SK-N-SH (cell line): ENCODE measurements around the gene ZNF438. TPM values are rescaled to one million over a fixed set of nuclear protein-coding genes. Genes with fewer than 3 reads are reported as not detected.
"Not testable (repeated sequence)": the region's sequence is repeated elsewhere in the genome, so short reads cannot be mapped to it uniquely, and the experiment has no call there.

ENCODE experiments used
- CTCF ChIA-PET: fragments of 300-600, 350-600 bp; formaldehyde crosslinking; extraction: SDS; loops from one replicate; lab custom pipeline; 2021; lab: Yijun Ruan, JAX
- POLR2A ChIA-PET: fragments of 350-600 bp; sonication (Branson Sonifier 250); formaldehyde crosslinking; extraction: SDS; loops from one replicate; lab custom pipeline; 2020; ENCODE audit warnings: antibody characterized with exemption, inconsistent platforms; lab: Yijun Ruan, JAX
- DNase-seq: peaks from one replicate; pipeline ENCODE4 v3.0.0; 2012
- H2AFZ ChIP-seq: fragments of 200-600 bp; sonication (generic); 2 replicates; pipeline ENCODE4 v1.8.1; 2016; ENCODE audit warnings: antibody characterized with exemption, mild to moderate bottlenecking, low read depth
- H3F3A ChIP-seq: fragments of 200-600 bp; sonication (generic); replicated peaks from 2 replicates; pipeline ENCODE3; 2016; ENCODE audit warnings: antibody characterized with exemption, mild to moderate bottlenecking; ENCODE audit not compliant: insufficient read depth
- H3K27ac ChIP-seq, 2 experiments: fragments of 200-500 bp in 1 of 2; fragments of 200-600 bp in 1 of 2; sonication (Bioruptor generic) in 1 of 2; sonication (generic), shearing (Covaris generic) in 1 of 2; 2 replicates each; pipeline versions ENCODE4 v1.5.1 to v1.6.1; 2014 to 2016; ENCODE audit warnings: low read depth in 2 of 2, inconsistent platforms in 1 of 2, low read length in 1 of 2, mild to moderate bottlenecking in 1 of 2, mixed read lengths in 1 of 2
- H3K27me3 ChIP-seq: fragments of 200-600 bp; sonication (generic), shearing (Covaris generic); 2 replicates; pipeline ENCODE4 v1.6.1; 2016; ENCODE audit warnings: mixed run types; ENCODE audit not compliant: insufficient read depth
- H3K36me3 ChIP-seq, 2 experiments: fragments of 200-500 bp in 1 of 2; fragments of 200-600 bp in 1 of 2; sonication (Bioruptor generic) in 1 of 2; sonication (generic) in 1 of 2; replicated peaks in 1 of 2; 2 replicates each; pipeline versions ENCODE3 to v1.5.1; 2014 to 2016; ENCODE audit warnings: low read length in 1 of 2, mild to moderate bottlenecking in 1 of 2; ENCODE audit not compliant: insufficient read depth in 2 of 2, control insufficient read depth in 1 of 2
- H3K4me1 ChIP-seq, 2 experiments: fragments of 200-500 bp in 1 of 2; fragments of 200-600 bp in 1 of 2; sonication (Bioruptor generic) in 1 of 2; sonication (generic), shearing (Covaris generic) in 1 of 2; 2 replicates each; pipeline versions ENCODE4 v1.5.1 to v1.6.1; 2014 to 2016; ENCODE audit warnings: low read depth in 1 of 2, low read length in 1 of 2, mixed run types in 1 of 2; ENCODE audit not compliant: insufficient read depth in 2 of 2, control insufficient read depth in 1 of 2
- H3K4me2 ChIP-seq: fragments of 200-600 bp; sonication (generic), shearing (Covaris generic); 2 replicates; pipeline ENCODE4 v1.6.1; 2017; ENCODE audit warnings: mixed run types
- H3K4me3 ChIP-seq, 2 experiments: fragments of 200-500 bp in 1 of 2; fragments of 200-600 bp in 1 of 2; sonication (Bioruptor generic) in 1 of 2; sonication (generic), shearing (Covaris generic) in 1 of 2; 2 replicates each; pipeline versions ENCODE4 v1.5.1 to v1.8.1; 2014 to 2016; ENCODE audit warnings: low read depth in 2 of 2, inconsistent platforms in 1 of 2, low read length in 1 of 2, mild to moderate bottlenecking in 1 of 2, mixed read lengths in 1 of 2, moderate library complexity in 1 of 2
- H3K79me2 ChIP-seq: fragments of 200-600 bp; sonication (generic); 2 replicates; pipeline ENCODE4 v1.8.1; 2017; ENCODE audit warnings: mild to moderate bottlenecking; ENCODE audit not compliant: insufficient read depth
- H3K9ac ChIP-seq: fragments of 200-600 bp; sonication (generic); 2 replicates; pipeline ENCODE4 v1.6.1; 2017; ENCODE audit warnings: mixed run types
- H3K9me2 ChIP-seq: fragments of 200-600 bp; sonication (generic); 2 replicates; pipeline ENCODE4 v1.6.1; 2017; ENCODE audit warnings: mixed run types
- H3K9me3 ChIP-seq: fragments of 200-600 bp; sonication (generic); 2 replicates; pipeline ENCODE4 v1.6.1; 2017; ENCODE audit warnings: mixed run types, mild to moderate bottlenecking, moderate library complexity
- H4K20me1 ChIP-seq: fragments of 200-600 bp; sonication (generic); 2 replicates; pipeline ENCODE4 v1.6.1; 2017; ENCODE audit warnings: mild to moderate bottlenecking, mixed run types; ENCODE audit not compliant: insufficient read depth
- WGBS: methylation state at CpG from one replicate; pipeline ENCODE4 v1.1.6; 2017; ENCODE audit warnings: low lambda C conversion rate; 5-methylcytosine and 5-hydroxymethylcytosine counted together
- polyA plus RNA-seq, 3 experiments: library from polyadenylated mRNA; depleted of rRNA; stranded (reverse); fragments of >200 nt; gene quantifications; 2 replicates each; pipeline ENCODE4 v1.2.3, GENCODE V29; 2012

ZNF438 gene
- polyA plus RNA-seq, 1 of the 3 experiments (the other 2 are of a cell fraction), result 2.1 TPM

DNA sequence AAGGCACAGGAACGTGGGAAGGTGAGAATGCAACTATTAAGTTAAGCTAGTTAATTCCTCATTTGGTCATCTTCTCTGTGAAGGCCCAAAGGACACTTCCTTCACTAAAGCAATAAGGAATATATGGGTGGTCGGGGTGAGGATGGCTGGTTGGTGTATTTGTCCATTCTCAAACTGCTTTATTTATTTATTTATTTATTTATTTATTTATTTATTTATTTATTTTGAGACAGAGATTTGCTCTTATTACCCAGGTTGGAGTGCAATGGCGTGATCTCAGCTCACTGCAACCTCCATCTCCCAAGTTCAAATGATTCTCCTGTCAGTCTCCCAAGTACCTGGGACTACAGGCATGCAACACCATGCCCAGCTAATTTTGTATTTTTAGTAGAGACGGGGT, 236.6 kb downstream of the ZNF438 start:
- DNase-seq, H2AFZ ChIP-seq, H3K9me2 ChIP-seq, POLR2A ChIA-PET, H3K27me3 ChIP-seq, H3K36me3 ChIP-seq, H3K27ac ChIP-seq, H3K9ac ChIP-seq, H3K4me2 ChIP-seq, H3K79me2 ChIP-seq, H3K9me3 ChIP-seq, H3F3A ChIP-seq, H4K20me1 ChIP-seq, H3K4me3 ChIP-seq: not testable (repeated sequence)
- CTCF ChIA-PET, result interaction anchor here (0.8 kb wide), 1 partner anchor 10 kb away, joined by 4 read pairs; no protein-coding TSS in a partner anchor
- H3K4me1 ChIP-seq, result peaks cover 0 to 11% of the 10 kb centered on the region in 2 experiments; a peak in 1 of 4 replicates
- 74% methylated on average over 4 of the region's 4 CpGs for WGBS
